ENCODE data around the gene CHRNB1.

The CHRNB1 gene

DNA sequence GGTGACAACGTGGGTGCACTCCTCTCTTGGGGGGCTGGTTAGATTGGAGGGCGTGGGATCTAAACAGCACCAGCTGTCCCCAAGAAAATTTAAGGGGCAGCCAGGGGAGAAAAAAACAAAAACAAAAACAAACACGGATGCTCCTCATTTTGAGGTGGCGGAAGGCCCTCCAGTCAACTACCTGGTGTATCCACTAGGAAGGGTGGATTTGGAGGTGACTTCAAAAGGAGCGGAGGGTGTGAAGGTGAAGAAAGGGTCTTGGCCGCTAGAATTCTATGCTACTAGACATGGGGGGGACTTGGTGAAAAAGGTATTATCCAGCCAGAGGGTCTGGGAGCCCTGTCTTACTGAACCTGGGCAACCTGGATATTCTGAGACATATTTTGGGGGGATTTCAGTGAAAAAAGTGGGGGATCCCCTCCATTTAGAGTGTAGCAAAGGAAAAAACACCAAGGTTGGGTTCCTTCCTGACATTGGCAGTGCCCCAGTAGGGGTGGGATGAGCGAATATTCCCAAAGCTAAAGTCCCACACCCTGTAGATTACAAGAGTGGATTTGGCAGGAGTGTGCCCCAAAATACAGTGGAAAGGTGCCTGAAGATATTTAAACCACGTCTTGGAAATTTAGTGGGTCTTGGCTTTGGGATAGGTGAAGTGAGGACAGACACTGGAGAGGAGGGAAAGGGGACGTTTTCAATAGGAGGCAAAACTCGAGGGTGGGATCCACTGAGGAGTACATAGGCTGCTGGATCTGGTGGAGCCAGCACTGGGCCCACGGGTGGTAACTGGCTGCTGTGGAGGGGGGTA lies 6.0 kb upstream of the CHRNB1 start:
- CTCF ChIA-PET, result interaction anchor here (0.8 to 3.8 kb wide), 3 partner anchors 37 to 122 kb away, joined by 3 to 18 read pairs (median 3); partner anchors contain the start of gene TMEM95
- no peak overlapping the region for H3K27ac ChIP-seq (ENCODE audit: extremely low read depth, low read depth, low read length)
- H3K36me3 ChIP-seq (ENCODE audit: control insufficient read depth in 2 of 2, insufficient read depth in 1 of 2, low read length in 2 of 2), result no peaks in the 10 kb centered on the region
- POLR2A ChIA-PET, result interaction anchor here (0.5 to 3.1 kb wide), 3 partner anchors 35 to 756 kb away, joined by 3 to 21 read pairs (median 4); partner anchors contain the start of genes POLR2A and TMEM256
- peaks cover 18% of the 10 kb centered on the region for H3K4me1 ChIP-seq (ENCODE audit: control insufficient read depth, insufficient read depth, low read length)
- no peaks in the 10 kb centered on the region for H3K9me3 ChIP-seq (ENCODE audit: control insufficient read depth, insufficient read depth, low read depth, low read length)
- no peak overlapping the region for H3K4me3 ChIP-seq (ENCODE audit: low read depth, low read length)
- TF ChIP-seq ZNF335 (tag by site-specific recombination; conservative IDR thresholded peaks at IDR 0.05), result peak; percentile 63
- peak; percentile 12; the same call in 1 of the 2 replicates for TF ChIP-seq IKZF3 (tag by site-specific recombination; IDR thresholded peaks at IDR 0.05)
- TF ChIP-seq, protein P1, sequence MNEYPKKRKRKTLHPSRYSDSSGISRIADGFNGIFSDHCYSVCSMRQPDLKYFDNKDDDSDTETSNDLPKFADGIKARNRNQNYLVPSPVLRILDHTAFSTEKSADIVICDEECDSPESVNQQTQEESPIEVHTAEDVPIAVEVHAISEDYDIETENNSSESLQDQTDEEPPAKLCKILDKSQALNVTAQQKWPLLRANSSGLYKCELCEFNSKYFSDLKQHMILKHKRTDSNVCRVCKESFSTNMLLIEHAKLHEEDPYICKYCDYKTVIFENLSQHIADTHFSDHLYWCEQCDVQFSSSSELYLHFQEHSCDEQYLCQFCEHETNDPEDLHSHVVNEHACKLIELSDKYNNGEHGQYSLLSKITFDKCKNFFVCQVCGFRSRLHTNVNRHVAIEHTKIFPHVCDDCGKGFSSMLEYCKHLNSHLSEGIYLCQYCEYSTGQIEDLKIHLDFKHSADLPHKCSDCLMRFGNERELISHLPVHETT (tag by site-specific recombination; IDR thresholded peaks at IDR 0.05), result no peak
- no peak for TF ChIP-seq ZNF624 (tag by site-specific recombination; IDR thresholded peaks at IDR 0.05)

DNA sequence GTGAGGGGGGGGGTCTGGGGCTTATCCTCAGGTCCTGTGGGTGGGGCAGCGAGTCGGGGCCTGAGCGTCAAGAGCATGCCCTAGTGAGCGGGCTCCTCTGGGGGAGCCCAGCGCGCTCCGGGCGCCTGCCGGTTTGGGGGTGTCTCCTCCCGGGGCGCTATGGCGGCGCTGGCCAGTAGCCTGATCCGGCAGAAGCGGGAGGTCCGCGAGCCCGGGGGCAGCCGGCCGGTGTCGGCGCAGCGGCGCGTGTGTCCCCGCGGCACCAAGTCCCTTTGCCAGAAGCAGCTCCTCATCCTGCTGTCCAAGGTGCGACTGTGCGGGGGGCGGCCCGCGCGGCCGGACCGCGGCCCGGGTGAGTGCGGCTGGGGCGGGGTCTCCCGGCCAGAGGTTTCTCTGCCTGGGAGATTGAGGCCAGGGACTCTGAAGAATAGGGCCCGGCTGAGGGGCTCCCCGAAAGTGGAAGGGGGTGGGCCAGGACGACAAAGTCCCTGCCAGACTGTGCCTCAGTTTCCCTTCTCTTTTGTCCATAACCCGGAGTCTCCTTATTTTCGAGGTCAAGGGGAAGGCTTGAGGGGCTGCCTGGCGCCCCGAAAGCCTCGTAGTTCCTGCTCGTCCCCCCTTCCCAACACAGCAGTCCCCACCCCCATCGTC lies 5.3 kb upstream of the CHRNB1 start, which contains the start of gene FGF11:
TSS of gene FGF11 (plus strand) at position 51 of the 651 bp plus-strand sequence. CDS start at position 160, 109 bp downstream.
- TF ChIP-seq, protein P2, sequence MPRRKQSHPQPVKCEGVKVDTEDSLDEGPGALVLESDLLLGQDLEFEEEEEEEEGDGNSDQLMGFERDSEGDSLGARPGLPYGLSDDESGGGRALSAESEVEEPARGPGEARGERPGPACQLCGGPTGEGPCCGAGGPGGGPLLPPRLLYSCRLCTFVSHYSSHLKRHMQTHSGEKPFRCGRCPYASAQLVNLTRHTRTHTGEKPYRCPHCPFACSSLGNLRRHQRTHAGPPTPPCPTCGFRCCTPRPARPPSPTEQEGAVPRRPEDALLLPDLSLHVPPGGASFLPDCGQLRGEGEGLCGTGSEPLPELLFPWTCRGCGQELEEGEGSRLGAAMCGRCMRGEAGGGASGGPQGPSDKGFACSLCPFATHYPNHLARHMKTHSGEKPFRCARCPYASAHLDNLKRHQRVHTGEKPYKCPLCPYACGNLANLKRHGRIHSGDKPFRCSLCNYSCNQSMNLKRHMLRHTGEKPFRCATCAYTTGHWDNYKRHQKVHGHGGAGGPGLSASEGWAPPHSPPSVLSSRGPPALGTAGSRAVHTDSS (tag by site-specific recombination; IDR thresholded peaks at IDR 0.05), result no peak
- TF ChIP-seq KLF10 (tag by site-specific recombination; IDR thresholded peaks at IDR 0.05), result no peak
- peak; percentile 50; the same call in 1 of the 2 replicates for TF ChIP-seq GLIS1 (tag by site-specific recombination; IDR thresholded peaks at IDR 0.05)
- TF ChIP-seq, protein P3, sequence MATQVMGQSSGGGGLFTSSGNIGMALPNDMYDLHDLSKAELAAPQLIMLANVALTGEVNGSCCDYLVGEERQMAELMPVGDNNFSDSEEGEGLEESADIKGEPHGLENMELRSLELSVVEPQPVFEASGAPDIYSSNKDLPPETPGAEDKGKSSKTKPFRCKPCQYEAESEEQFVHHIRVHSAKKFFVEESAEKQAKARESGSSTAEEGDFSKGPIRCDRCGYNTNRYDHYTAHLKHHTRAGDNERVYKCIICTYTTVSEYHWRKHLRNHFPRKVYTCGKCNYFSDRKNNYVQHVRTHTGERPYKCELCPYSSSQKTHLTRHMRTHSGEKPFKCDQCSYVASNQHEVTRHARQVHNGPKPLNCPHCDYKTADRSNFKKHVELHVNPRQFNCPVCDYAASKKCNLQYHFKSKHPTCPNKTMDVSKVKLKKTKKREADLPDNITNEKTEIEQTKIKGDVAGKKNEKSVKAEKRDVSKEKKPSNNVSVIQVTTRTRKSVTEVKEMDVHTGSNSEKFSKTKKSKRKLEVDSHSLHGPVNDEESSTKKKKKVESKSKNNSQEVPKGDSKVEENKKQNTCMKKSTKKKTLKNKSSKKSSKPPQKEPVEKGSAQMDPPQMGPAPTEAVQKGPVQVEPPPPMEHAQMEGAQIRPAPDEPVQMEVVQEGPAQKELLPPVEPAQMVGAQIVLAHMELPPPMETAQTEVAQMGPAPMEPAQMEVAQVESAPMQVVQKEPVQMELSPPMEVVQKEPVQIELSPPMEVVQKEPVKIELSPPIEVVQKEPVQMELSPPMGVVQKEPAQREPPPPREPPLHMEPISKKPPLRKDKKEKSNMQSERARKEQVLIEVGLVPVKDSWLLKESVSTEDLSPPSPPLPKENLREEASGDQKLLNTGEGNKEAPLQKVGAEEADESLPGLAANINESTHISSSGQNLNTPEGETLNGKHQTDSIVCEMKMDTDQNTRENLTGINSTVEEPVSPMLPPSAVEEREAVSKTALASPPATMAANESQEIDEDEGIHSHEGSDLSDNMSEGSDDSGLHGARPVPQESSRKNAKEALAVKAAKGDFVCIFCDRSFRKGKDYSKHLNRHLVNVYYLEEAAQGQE (tag by site-specific recombination; IDR thresholded peaks at IDR 0.05), result peak; percentile 79
- TF ChIP-seq GLIS2 (tag by site-specific recombination; IDR thresholded peaks at IDR 0.05), result 0 out of 2 replicates have a peak, but pooled peaks have one; percentile 26
- TF ChIP-seq ZFP37 (tag by site-specific recombination; IDR thresholded peaks at IDR 0.05), result no peak
- peak; percentile 38; the same call in 1 of the 2 replicates for TF ChIP-seq SP3 (tag by site-specific recombination; IDR thresholded peaks at IDR 0.05)
- no peaks in the 10 kb centered on the region for H3K36me3 ChIP-seq (ENCODE audit: control insufficient read depth in 2 of 2, insufficient read depth in 1 of 2, low read length in 2 of 2)
- ChIA-PET CTCF (interaction anchor here (0.6 to 3.8 kb wide), 2 partner anchors 14 to 84 kb away, joined by 5 to 18 read pairs; partner anchors contain the start of gene TMEM95), POLR2A (interaction anchor here (0.7 to 3.1 kb wide), 4 partner anchors 36 to 45 kb away, joined by 3 to 21 read pairs (median 4); partner anchors contain the start of genes PLSCR3, POLR2A and TMEM256)
- peak within 1 kb of the TSS; percentile 74 for H3K27ac ChIP-seq (ENCODE audit: extremely low read depth, low read depth, low read length)
- peaks cover 25% of the 10 kb centered on the region for H3K4me1 ChIP-seq (ENCODE audit: control insufficient read depth, insufficient read depth, low read length)
- H3K4me3 ChIP-seq (ENCODE audit: low read depth, low read length), result peak within 1 kb of the TSS; percentile 20
- no peaks in the 10 kb centered on the region for H3K9me3 ChIP-seq (ENCODE audit: control insufficient read depth, insufficient read depth, low read depth, low read length)
